K562 (cell line): ENCODE results near the gene STAT4. TPM values are rescaled to one million over a fixed set of nuclear protein-coding genes. Genes with fewer than 3 reads are reported as not detected.

Experiments
- ATAC-seq: fragments of 200-7000 bp; cut with Tn5 transposase; 3 replicates; pipeline ENCODE4 v1.9.1; 2020; ENCODE audit warnings: moderate library complexity
- BruUV-seq: library from RNA; stranded (reverse); fragments of 400-500 nt; replicated peaks from 2 replicates; lab custom pipeline; 2021; lab: Mats Ljungman, UMichigan
- CTCF ChIA-PET: fragments of 300-600 bp; formaldehyde crosslinking; extraction: SDS; loops from one replicate; lab custom pipeline; 2021; ENCODE audit warnings: low intra/inter-chr PET ratio; lab: Yijun Ruan, JAX
- POLR2A ChIA-PET: fragments of 300-600, 350-650 bp; sonication (Branson Sonifier 250); formaldehyde crosslinking; extraction: SDS; loops from one replicate; lab custom pipeline; 2021; ENCODE audit warnings: antibody characterized with exemption, inconsistent platforms; lab: Yijun Ruan, JAX
- DNase-seq, 4 experiments: peaks; one replicate each; pipeline versions ENCODE4 v3.0.0 to v3.0.0-alpha.2; 2011 to 2018; ENCODE audit warnings: low spot score in 3 of 4, mixed read lengths in 3 of 4; ENCODE audit errors: extremely low read depth in 1 of 4
- FAIRE-seq: peaks from 2 replicates; lab custom pipeline; 2011; peaks lifted over from hg19 to GRCh38; lab: Jason Lieb, UNC
- H2AFZ ChIP-seq: 2 replicates; pipeline ENCODE4 v1.6.0; 2011; ENCODE audit warnings: low read depth, low read length, control low read depth, inconsistent platforms
- H3K27ac ChIP-seq: fragments of 200-600 bp; 3 replicates; pipeline ENCODE4 v1.8.0; 2011; ENCODE audit warnings: low read depth, mild to moderate bottlenecking, control low read depth, inconsistent platforms, low read length, moderate library complexity, mixed read lengths; ENCODE audit errors: extremely low read depth
- H3K27me3 ChIP-seq, 2 experiments: fragments of 300-600 bp in 1 of 2; 2 replicates in 1 of 2; 3 replicates in 1 of 2; pipeline versions ENCODE4 v1.6.0 to v1.8.0; 2011; ENCODE audit warnings: inconsistent platforms in 2 of 2, low read length in 2 of 2, mild to moderate bottlenecking in 1 of 2, mixed read lengths in 1 of 2, moderate library complexity in 1 of 2; ENCODE audit not compliant: control insufficient read depth in 2 of 2, insufficient read depth in 2 of 2
- H3K36me3 ChIP-seq: fragments of 300-600 bp; 3 replicates; pipeline ENCODE4 v1.8.0; 2011; ENCODE audit warnings: mild to moderate bottlenecking, low read length, inconsistent platforms; ENCODE audit not compliant: control insufficient read depth, insufficient read depth
- H3K4me1 ChIP-seq, 2 experiments: fragments of 200-600 bp in 1 of 2; replicated peaks in 1 of 2; 2 replicates in 1 of 2; 3 replicates in 1 of 2; pipeline versions ENCODE4 v1.5.1 to v1.8.0; 2011; ENCODE audit warnings: inconsistent platforms in 2 of 2, low read length in 2 of 2, mild to moderate bottlenecking in 1 of 2, mixed read lengths in 1 of 2, moderate library complexity in 1 of 2; ENCODE audit not compliant: control insufficient read depth in 2 of 2, insufficient read depth in 2 of 2
- H3K4me2 ChIP-seq: 2 replicates; pipeline ENCODE4 v1.6.1; 2011; ENCODE audit warnings: low read length, control low read depth, inconsistent platforms, mixed read lengths; ENCODE audit not compliant: insufficient read depth
- H3K4me3 ChIP-seq: fragments of 200-600 bp; sonication (generic), shearing (Covaris generic); 2 replicates; pipeline ENCODE4 v1.5.1; 2016; ENCODE audit warnings: control low read depth, inconsistent platforms
- H3K79me2 ChIP-seq: fragments of 200-600 bp; 3 replicates; pipeline ENCODE4 v1.8.0; 2011; ENCODE audit warnings: low read length, inconsistent platforms; ENCODE audit not compliant: control insufficient read depth, insufficient read depth
- H3K9ac ChIP-seq, 2 experiments: 2 replicates each; pipeline versions ENCODE4 v1.6.0 to v1.6.1; 2011; ENCODE audit warnings: low read depth in 2 of 2, low read length in 2 of 2, control low read depth in 1 of 2, inconsistent platforms in 1 of 2, mild to moderate bottlenecking in 1 of 2, mixed read lengths in 1 of 2; ENCODE audit not compliant: insufficient read depth in 1 of 2
- H3K9me1 ChIP-seq: one replicate; pipeline ENCODE4 v1.6.0; 2011; ENCODE audit warnings: inconsistent platforms, mild to moderate bottlenecking, low read length, moderate library complexity; ENCODE audit not compliant: control insufficient read depth, insufficient read depth
- H3K9me3 ChIP-seq: replicated peaks from 2 replicates; pipeline ENCODE4 v1.5.1; 2011; ENCODE audit warnings: low read depth, low read length, inconsistent platforms; ENCODE audit not compliant: control insufficient read depth, insufficient read depth
- H4K20me1 ChIP-seq: replicated peaks from 2 replicates; pipeline ENCODE4 v1.6.1; 2011; ENCODE audit warnings: low read length, inconsistent platforms, mixed read lengths; ENCODE audit not compliant: control insufficient read depth, insufficient read depth
- ETV6 ChIP-seq, 3 experiments: fragments of 150-350 bp in 1 of 3; sonication (generic) in 1 of 3; formaldehyde crosslinking in 1 of 3; IDR thresholded peaks; 2 replicates each; pipeline versions ENCODE4 v1.6.1 to v1.8.0; 2014 to 2022; ENCODE audit warnings: borderline replicate concordance in 2 of 3, low read depth in 2 of 3, antibody characterized with exemption in 1 of 3, low read length in 1 of 3, mild to moderate bottlenecking in 1 of 3, missing genetic modification reagents in 1 of 3
- GABPB2 ChIP-seq: fragments of 250-450 bp; sonication (Bioruptor Pico); conservative IDR thresholded peaks from 2 replicates; pipeline ENCODE4 v1.5.1; 2021; ENCODE audit warnings: mild to moderate bottlenecking
- HDAC3 ChIP-seq: fragments of 450-650 bp; IDR thresholded peaks from 2 replicates; pipeline ENCODE4 v1.6.1; 2018; ENCODE audit warnings: borderline replicate concordance, mild to moderate bottlenecking, moderate library complexity; ENCODE audit not compliant: partially characterized antibody
- JUN ChIP-seq, 2 experiments: sonication (generic) in 1 of 2; formaldehyde crosslinking in 1 of 2; IDR thresholded peaks; 2 replicates each; pipeline versions ENCODE4 v1.6.1 to v1.8.0; 2012 to 2022; ENCODE audit warnings: borderline replicate concordance in 2 of 2, mild to moderate bottlenecking in 2 of 2, improper control_type of control experiment in 1 of 2, low read depth in 1 of 2, low read length in 1 of 2, missing genetic modification reagents in 1 of 2
- MCM5 ChIP-seq: fragments of 450-650 bp; IDR thresholded peaks from 2 replicates; pipeline ENCODE4 v1.6.1; 2016; ENCODE audit warnings: low read depth
- SMARCE1 ChIP-seq: fragments of 450-650 bp; IDR thresholded peaks from 2 replicates; pipeline ENCODE4 v1.7.1; 2016; ENCODE audit warnings: mild to moderate bottlenecking
- TCF7 ChIP-seq: sonication (generic); IDR thresholded peaks from 2 replicates; pipeline ENCODE4 v1.6.1; 2016; ENCODE audit warnings: antibody characterized with exemption, borderline replicate concordance
- ZFP36 ChIP-seq: fragments of 150-350 bp; IDR thresholded peaks from 2 replicates; pipeline ENCODE4 v1.6.1; 2018; ENCODE audit warnings: low read length, low read depth; ENCODE audit not compliant: partially characterized antibody
- ZNF133 ChIP-seq: fragments of 250-450 bp; sonication (Bioruptor Pico); IDR thresholded peaks from 2 replicates; pipeline ENCODE4 v1.4.0; 2020; ENCODE audit warnings: mild to moderate bottlenecking
- ZNF184 ChIP-seq: sonication (generic); formaldehyde crosslinking; IDR thresholded peaks from 2 replicates; pipeline ENCODE4 v1.5.0; 2020; ENCODE audit warnings: missing genetic modification reagents
- ZNF76 ChIP-seq: fragments of 250-450 bp; sonication (Bioruptor Pico); IDR thresholded peaks from 2 replicates; pipeline ENCODE4 v1.4.0; 2020; ENCODE audit warnings: mild to moderate bottlenecking, moderate library complexity, borderline replicate concordance
- WGBS: fragments of 100-300 bp; shearing (Covaris generic); methylation state at CpG from one replicate; pipeline ENCODE4 v1.1.6; 2016; ENCODE audit warnings: low coverage, mixed read lengths; ENCODE audit not compliant: insufficient coverage; ENCODE audit errors: missing lambda C conversion rate; 5-methylcytosine and 5-hydroxymethylcytosine counted together
- in situ Hi-C: fragments of 300-500 bp; cut with MboI; formaldehyde crosslinking; loops from 4 replicates; pipeline ENCODE4 v1.15.0; 2018; ENCODE audit warnings: inconsistent platforms, mixed read lengths
- intact Hi-C: fragments of 100-400 bp; cut with micrococcal nuclease; formaldehyde crosslinking; loops from 2 replicates; pipeline ENCODE4 v1.14.2; 2022
- polyA plus RNA-seq, 8 experiments: library from polyadenylated mRNA; depleted of rRNA in 4 of 8; stranded (reverse) in 5 of 8; unstranded in 3 of 8; fragments of >200 nt; fragmentation: Nextera tagmentation in 2 of 8; fragmentation: Illumina TruSeq in 1 of 8; extraction: Ambion mirVana in 2 of 8; extraction: Trizol in 1 of 8; gene quantifications; 2 replicates each; pipeline versions ENCODE4 v1.2.1 to v1.2.3, GENCODE V29; 2011 to 2014; ENCODE audit warnings: inconsistent platforms in 1 of 8, missing spikeins in 1 of 8
- total RNA-seq, 7 experiments: library from RNA; depleted of rRNA in 6 of 7; stranded (reverse); fragments of >200 nt in 6 of 7; fragmentation: Illumina TruSeq in 2 of 7; extraction: Trizol in 2 of 7; gene quantifications; 2 replicates each; pipeline versions ENCODE4 v1.2.1 to v1.2.3, GENCODE V29; 2011 to 2021; ENCODE audit warnings: low replicate concordance in 1 of 7
- TF ChIP-seq, protein P1 (sequence below): fragments of 450-650 bp; formaldehyde crosslinking; IDR thresholded peaks from 2 replicates; pipeline ENCODE4 v1.4.0; 2020; ENCODE audit warnings: mild to moderate bottlenecking, moderate library complexity
- TF ChIP-seq, protein P2 (sequence below): fragments of 450-650 bp; formaldehyde crosslinking; IDR thresholded peaks from 2 replicates; pipeline ENCODE4 v1.4.0; 2020; ENCODE audit warnings: mild to moderate bottlenecking, moderate library complexity

The STAT4 gene
- total and polyA plus RNA-seq, 9 of the 15 experiments (the other 6 are each of a cell fraction or from before 2014, with no cell fraction given): 0.01 to 0.06 (median 0.03) TPM; not detected in 6

DNA sequence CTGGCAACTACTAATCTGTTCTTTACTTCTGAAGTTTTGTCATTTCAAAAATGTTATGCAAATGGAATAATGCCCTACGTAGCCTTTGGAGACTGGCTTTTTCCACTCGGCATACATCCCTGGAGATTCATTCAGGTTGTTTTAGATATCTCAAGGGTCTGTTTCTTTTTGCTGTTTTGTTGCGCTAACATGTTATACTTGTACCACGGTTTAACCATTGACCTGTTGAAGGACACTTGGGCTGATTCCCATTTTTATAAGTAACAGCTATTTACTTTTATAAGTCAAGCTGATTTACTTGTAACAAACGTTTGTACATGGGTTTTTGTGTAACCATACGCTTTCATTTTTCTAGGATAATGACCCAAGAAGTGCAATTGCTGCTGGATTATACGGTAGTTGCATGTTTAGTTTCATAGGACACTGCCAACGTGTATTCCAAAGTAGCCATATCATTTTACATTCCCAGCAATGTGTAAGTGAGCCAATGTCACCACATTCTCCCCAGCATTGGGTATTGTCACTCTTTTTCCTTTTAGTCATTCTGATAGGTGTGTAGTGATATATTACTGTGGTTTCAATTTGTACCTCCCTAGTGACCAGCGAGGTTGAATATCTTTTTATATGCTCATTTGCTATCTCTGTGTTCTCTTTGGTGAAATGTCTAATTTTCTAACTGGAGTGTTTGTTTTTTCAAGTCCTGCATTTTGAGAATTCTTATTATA lies 36.5 kb upstream of the STAT4 start:
- Histone ChIP-seq H3K9me1 (no peaks in the 10 kb centered on the region), H3K4me2 (no peak overlapping the region), H3K27me3 (no peaks in the 10 kb centered on the region), H3K36me3 (no peaks in the 10 kb centered on the region), H3K4me3 (no peak overlapping the region), H3K79me2 (no peaks in the 10 kb centered on the region), H2AFZ (no peak overlapping the region), H3K27ac (no peak overlapping the region), H3K4me1 (no peaks in the 10 kb centered on the region), H3K9me3 (no peaks in the 10 kb centered on the region), H3K9ac (no peak overlapping the region), H4K20me1 (no peaks in the 10 kb centered on the region)
- DNase-seq (no peak), ATAC-seq (no peak), FAIRE-seq (no peak)
- in situ Hi-C loops: no loop called here
- 2% methylated on average over 9 of the region's 9 CpGs for WGBS
- ChIA-PET CTCF (no interaction called here), POLR2A (no interaction called here)
- TF ChIP-seq SMARCE1 (no peak), MCM5 (no peak), ZNF184 (CRISPR knock-in tag) (no peak), GABPB2 (CRISPR knock-in tag) (no peak), ZNF133 (no peak), HDAC3 (no peak), TCF7 (no peak), ETV6 (IDR thresholded peaks at IDR 0.05; ENCODE audit: borderline replicate concordance in 1 of 2, low read depth in 2 of 2, low read length in 1 of 2) (no peak), ETV6 (CRISPR knock-in tag; IDR thresholded peaks at IDR 0.05; ENCODE audit: borderline replicate concordance) (no peak), ZFP36 (no peak), JUN (IDR thresholded peaks at IDR 0.05; ENCODE audit: borderline replicate concordance, low read depth, low read length) (no peak), JUN (CRISPR knock-in tag; IDR thresholded peaks at IDR 0.05; ENCODE audit: borderline replicate concordance) (no peak), ZNF76 (CRISPR knock-in tag) (no peak)
- TF ChIP-seq, protein P1, sequence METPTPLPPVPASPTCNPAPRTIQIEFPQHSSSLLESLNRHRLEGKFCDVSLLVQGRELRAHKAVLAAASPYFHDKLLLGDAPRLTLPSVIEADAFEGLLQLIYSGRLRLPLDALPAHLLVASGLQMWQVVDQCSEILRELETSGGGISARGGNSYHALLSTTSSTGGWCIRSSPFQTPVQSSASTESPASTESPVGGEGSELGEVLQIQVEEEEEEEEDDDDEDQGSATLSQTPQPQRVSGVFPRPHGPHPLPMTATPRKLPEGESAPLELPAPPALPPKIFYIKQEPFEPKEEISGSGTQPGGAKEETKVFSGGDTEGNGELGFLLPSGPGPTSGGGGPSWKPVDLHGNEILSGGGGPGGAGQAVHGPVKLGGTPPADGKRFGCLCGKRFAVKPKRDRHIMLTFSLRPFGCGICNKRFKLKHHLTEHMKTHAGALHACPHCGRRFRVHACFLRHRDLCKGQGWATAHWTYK (CRISPR knock-in tag): no peak
- TF ChIP-seq, protein P2, sequence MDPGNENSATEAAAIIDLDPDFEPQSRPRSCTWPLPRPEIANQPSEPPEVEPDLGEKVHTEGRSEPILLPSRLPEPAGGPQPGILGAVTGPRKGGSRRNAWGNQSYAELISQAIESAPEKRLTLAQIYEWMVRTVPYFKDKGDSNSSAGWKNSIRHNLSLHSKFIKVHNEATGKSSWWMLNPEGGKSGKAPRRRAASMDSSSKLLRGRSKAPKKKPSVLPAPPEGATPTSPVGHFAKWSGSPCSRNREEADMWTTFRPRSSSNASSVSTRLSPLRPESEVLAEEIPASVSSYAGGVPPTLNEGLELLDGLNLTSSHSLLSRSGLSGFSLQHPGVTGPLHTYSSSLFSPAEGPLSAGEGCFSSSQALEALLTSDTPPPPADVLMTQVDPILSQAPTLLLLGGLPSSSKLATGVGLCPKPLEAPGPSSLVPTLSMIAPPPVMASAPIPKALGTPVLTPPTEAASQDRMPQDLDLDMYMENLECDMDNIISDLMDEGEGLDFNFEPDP: no peak
- intact Hi-C loops: no loop called here
- BruUV-seq: no TSS peak
